Type B pancreatic cell (in vitro differentiated cells): Measurements from ENCODE around the gene SLC36A3. TPM values are rescaled to one million over a fixed set of nuclear protein-coding genes. Genes with fewer than 3 reads are reported as not detected.
A peak's percentile ranks its signal among the peaks of the same experiment; 100 is the strongest.

ENCODE experiments used
- DNase-seq: peaks from one replicate; pipeline ENCODE4 v3.0.0; 2021; ENCODE audit warnings: mixed read lengths; ENCODE audit not compliant: unreplicated experiment; ENCODE audit errors: extremely low spot score
- H3K27ac Mint-ChIP-seq: 2 replicates; pipeline ENCODE4 v1.8.0; 2021; ENCODE audit warnings: mild to moderate bottlenecking, mixed read lengths
- H3K27me3 Mint-ChIP-seq: 2 replicates; pipeline ENCODE4 v1.8.0; 2021; ENCODE audit warnings: mixed read lengths
- H3K36me3 Mint-ChIP-seq: 2 replicates; pipeline ENCODE4 v1.8.0; 2021; ENCODE audit warnings: mixed read lengths
- H3K4me1 Mint-ChIP-seq: one replicate; pipeline ENCODE4 v1.8.0; 2021; ENCODE audit warnings: mixed read lengths; ENCODE audit not compliant: unreplicated experiment
- H3K4me3 Mint-ChIP-seq: 2 replicates; pipeline ENCODE4 v1.8.0; 2021; ENCODE audit warnings: mild to moderate bottlenecking, mixed read lengths
- H3K9me3 Mint-ChIP-seq: 2 replicates; pipeline ENCODE4 v1.8.0; 2021; ENCODE audit warnings: mixed read lengths
- total RNA-seq: library from RNA; stranded (reverse); gene quantifications from 2 replicates; pipeline ENCODE4 v1.2.1, GENCODE V29; 2021; ENCODE audit warnings: low replicate concordance
- TF ChIP-seq, protein P1 (sequence below): fragments of 200-600 bp; sonication (generic); conservative IDR thresholded peaks from 2 replicates; pipeline ENCODE4 v1.5.0; 2021; ENCODE audit warnings: antibody characterized with exemption, mild to moderate bottlenecking

Gene SLC36A3
- total RNA-seq, 1 donor from 2014 or later = not detected

DNA sequence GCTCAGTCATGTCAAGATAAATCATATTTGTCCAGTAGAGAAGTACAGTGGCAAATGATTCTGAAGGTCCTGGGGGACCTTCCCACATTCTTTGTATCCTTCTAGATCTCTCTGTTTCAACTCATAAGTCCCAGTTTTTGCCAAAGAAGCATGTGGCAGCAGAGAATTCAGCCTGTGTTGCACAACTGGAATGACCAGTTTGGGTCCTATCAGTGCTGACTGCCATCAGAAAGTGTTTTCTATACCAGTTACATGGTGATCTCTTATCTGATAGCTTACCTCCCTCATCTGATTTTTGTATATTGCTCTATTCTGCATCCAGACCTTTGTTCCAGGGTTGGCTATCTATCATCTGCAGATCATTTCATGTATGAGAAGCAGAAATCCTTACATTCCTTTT is 28.9 kb downstream of the SLC36A3 start:
- TF ChIP-seq, protein P1, sequence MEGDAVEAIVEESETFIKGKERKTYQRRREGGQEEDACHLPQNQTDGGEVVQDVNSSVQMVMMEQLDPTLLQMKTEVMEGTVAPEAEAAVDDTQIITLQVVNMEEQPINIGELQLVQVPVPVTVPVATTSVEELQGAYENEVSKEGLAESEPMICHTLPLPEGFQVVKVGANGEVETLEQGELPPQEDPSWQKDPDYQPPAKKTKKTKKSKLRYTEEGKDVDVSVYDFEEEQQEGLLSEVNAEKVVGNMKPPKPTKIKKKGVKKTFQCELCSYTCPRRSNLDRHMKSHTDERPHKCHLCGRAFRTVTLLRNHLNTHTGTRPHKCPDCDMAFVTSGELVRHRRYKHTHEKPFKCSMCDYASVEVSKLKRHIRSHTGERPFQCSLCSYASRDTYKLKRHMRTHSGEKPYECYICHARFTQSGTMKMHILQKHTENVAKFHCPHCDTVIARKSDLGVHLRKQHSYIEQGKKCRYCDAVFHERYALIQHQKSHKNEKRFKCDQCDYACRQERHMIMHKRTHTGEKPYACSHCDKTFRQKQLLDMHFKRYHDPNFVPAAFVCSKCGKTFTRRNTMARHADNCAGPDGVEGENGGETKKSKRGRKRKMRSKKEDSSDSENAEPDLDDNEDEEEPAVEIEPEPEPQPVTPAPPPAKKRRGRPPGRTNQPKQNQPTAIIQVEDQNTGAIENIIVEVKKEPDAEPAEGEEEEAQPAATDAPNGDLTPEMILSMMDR = no peak
- Mint-ChIP-seq H3K4me3 (peak overlapping the region; percentile 10), H3K4me1 (no peaks in the 10 kb centered on the region), H3K27me3 (no peaks in the 10 kb centered on the region), H3K9me3 (peaks cover 5% of the 10 kb centered on the region), H3K27ac (peak overlapping the region; percentile 84), H3K36me3 (no peaks in the 10 kb centered on the region)
- no peak for DNase-seq

DNA sequence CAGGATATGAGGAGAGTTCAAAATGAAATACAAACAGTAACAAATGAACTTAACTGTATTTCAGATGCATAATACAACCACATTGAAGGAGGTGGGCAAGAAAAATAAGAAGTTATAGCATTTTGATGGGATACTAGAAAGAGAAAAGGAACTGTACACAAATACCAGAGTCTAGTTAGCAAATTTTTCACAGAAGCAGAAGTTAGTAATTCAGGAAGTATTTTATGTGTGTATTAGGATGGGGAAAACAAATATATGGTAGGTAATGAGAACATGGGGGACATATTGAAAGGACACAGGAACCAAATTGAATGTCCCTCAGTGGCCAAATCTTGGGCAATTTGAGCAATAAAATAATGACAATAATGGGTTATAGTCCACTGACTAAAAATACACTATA is 32.2 kb downstream of the SLC36A3 start:
- Mint-ChIP-seq H3K4me3 (no peak overlapping the region), H3K4me1 (no peaks in the 10 kb centered on the region), H3K9me3 (peaks cover 5% of the 10 kb centered on the region), H3K27ac (no peak overlapping the region), H3K36me3 (peaks cover 13% of the 10 kb centered on the region), H3K27me3 (no peaks in the 10 kb centered on the region)
- DNase-seq = no peak
- TF ChIP-seq, protein P1 = no peak

DNA sequence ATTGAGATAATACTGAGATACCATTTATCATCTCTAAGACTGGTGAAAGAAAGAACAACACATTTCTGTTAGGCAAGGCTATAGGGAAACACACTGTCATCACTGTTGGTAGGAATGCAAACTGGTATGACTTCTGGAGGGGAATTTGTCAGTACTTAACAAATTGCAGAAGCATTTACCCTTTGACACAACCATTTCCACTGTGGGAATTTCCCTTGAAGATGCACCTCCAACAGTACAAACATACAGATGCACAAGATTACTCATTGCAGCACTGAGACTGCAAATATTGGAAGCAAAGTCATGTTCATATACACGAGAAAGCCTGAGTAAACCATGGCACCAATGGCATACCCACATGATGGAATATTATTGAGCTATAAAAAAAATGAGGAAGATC is 33.0 kb downstream of the SLC36A3 start:
- no peak for DNase-seq
- Mint-ChIP-seq H3K27ac (no peak overlapping the region), H3K4me3 (no peak overlapping the region), H3K4me1 (no peaks in the 10 kb centered on the region), H3K27me3 (no peaks in the 10 kb centered on the region), H3K36me3 (peaks cover 13% of the 10 kb centered on the region), H3K9me3 (peaks cover 5% of the 10 kb centered on the region)
- TF ChIP-seq, protein P1 = no peak

DNA sequence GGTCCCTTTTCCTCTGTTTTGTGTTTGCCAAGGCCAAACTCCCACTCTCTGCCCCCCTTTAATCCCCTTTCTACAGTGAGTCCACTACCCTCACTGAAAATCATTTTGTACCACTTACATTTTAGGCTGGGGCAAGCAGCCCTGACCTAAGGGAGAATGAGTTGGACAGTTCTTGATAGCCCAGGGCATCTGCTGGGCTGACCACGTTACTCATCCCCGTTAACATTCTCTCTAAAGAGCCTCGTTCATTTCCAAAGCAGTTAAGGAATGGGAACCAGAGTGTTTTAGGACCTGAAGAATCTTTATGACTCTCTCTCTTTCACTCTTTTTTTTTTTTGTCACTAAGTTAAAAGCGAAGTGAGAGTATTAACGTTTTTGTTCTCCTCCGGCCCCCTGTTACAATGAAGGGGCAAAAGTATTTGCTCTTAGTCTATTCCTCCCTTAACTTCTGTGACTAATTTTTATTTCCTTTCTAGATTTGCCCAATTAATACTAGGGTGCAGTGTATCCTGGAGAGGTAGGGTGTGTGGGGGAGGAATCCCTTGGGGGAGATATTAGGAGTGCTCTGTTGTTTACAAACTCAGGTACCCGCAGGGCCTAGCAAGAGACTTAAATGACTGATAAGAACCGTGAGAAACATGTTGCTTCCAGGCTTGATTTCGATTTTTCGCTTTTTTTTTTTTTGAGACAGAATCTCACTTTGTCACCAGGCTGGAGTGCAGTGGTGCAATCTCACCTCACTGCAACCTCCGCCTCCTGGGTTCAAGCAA is 35.9 kb downstream of the SLC36A3 start:
- H3K9me3 Mint-ChIP-seq = no peaks in the 10 kb centered on the region
- H3K27me3 Mint-ChIP-seq = no peaks in the 10 kb centered on the region
- H3K4me3 Mint-ChIP-seq = no peak overlapping the region
- DNase-seq = no peak
- H3K4me1 Mint-ChIP-seq = peaks cover 8% of the 10 kb centered on the region
- H3K27ac Mint-ChIP-seq = no peak overlapping the region
- TF ChIP-seq, protein P1 = no peak
- H3K36me3 Mint-ChIP-seq = peaks cover 26% of the 10 kb centered on the region

DNA sequence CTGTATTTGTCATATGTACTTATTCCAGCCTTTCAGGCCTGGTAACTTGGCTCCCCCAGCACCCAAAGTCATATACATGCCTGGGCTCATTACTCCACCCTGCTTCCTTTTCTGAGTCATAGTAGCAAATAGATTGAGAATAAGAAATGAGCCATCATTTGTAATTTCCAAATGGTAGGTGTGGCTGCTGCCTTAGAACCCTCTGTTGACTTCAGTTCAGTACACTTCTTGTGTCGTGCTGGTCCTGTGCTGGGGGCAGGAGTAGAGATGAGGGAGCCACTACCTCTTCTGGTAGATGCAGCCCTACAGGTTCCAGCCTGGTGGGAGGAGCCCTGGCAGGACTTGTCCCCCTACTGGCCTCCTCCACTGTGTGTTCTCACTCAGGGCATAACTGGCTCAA is 39.5 kb downstream of the SLC36A3 start:
- H3K27ac Mint-ChIP-seq = peak overlapping the region; percentile 97
- H3K4me1 Mint-ChIP-seq = peaks cover 8% of the 10 kb centered on the region
- no peak for DNase-seq
- H3K4me3 Mint-ChIP-seq = peak overlapping the region; percentile 66
- peaks cover 32% of the 10 kb centered on the region for H3K36me3 Mint-ChIP-seq
- TF ChIP-seq, protein P1 = no peak
- no peaks in the 10 kb centered on the region for H3K27me3 Mint-ChIP-seq
- H3K9me3 Mint-ChIP-seq = no peaks in the 10 kb centered on the region
